MCF 10A (cell line): ENCODE data around the gene NKD1. TPM values are rescaled to one million over a fixed set of nuclear protein-coding genes. Genes with fewer than 3 reads are reported as not detected.

Experiments used
- BruUV-seq: library from RNA; stranded (reverse); fragments of 400-500 nt; replicated peaks from 2 replicates; lab custom pipeline; 2021; lab: Mats Ljungman, UMichigan
- CTCF ChIA-PET: fragments of 300-600 bp; sonication (Branson Sonifier 250); formaldehyde crosslinking; extraction: SDS; loops from one replicate; lab custom pipeline; 2021; ENCODE audit warnings: antibody characterized with exemption, inconsistent platforms; lab: Yijun Ruan, JAX
- POLR2A ChIA-PET: fragments of 300-600, 350-650 bp; sonication (Branson Sonifier 250); formaldehyde crosslinking; extraction: SDS; loops from one replicate; lab custom pipeline; 2020; ENCODE audit warnings: antibody characterized with exemption, inconsistent platforms; lab: Yijun Ruan, JAX
- DNase-seq: peaks from one replicate; pipeline ENCODE4 v3.0.0-alpha.2; 2018; ENCODE audit not compliant: unreplicated experiment
- H3K27ac Mint-ChIP-seq: one replicate; pipeline ENCODE4 v1.8.0; 2022; ENCODE audit warnings: mild to moderate bottlenecking, low read depth, mixed read lengths; ENCODE audit not compliant: unreplicated experiment
- H3K27me3 Mint-ChIP-seq: one replicate; pipeline ENCODE4 v1.8.0; 2022; ENCODE audit warnings: mixed read lengths; ENCODE audit not compliant: insufficient read depth, unreplicated experiment
- H3K36me3 Mint-ChIP-seq: one replicate; pipeline ENCODE4 v1.8.0; 2022; ENCODE audit warnings: mild to moderate bottlenecking, moderate library complexity, mixed read lengths; ENCODE audit not compliant: insufficient read depth, unreplicated experiment
- H3K4me1 Mint-ChIP-seq: one replicate; pipeline ENCODE4 v1.8.0; 2022; ENCODE audit warnings: mixed read lengths; ENCODE audit not compliant: insufficient read depth, unreplicated experiment
- H3K4me3 Mint-ChIP-seq: one replicate; pipeline ENCODE4 v1.8.0; 2022; ENCODE audit warnings: mild to moderate bottlenecking, moderate library complexity, mixed read lengths; ENCODE audit not compliant: unreplicated experiment
- H3K9me3 Mint-ChIP-seq: one replicate; pipeline ENCODE4 v1.8.0; 2022; ENCODE audit warnings: mixed read lengths; ENCODE audit not compliant: unreplicated experiment
- intact Hi-C: fragments of 100-400 bp; cut with micrococcal nuclease; formaldehyde crosslinking; loops from 2 replicates; pipeline ENCODE4 v1.14.1; 2022
- total RNA-seq: library from RNA; stranded (reverse); gene quantifications from 2 replicates; pipeline ENCODE4 v1.2.3, GENCODE V29; 2022
- TF ChIP-seq, protein P1 (sequence below): fragments of 200-600 bp; IDR thresholded peaks from one replicate; pipeline ENCODE4 v1.8.0; 2022; ENCODE audit warnings: antibody characterized with exemption, mild to moderate bottlenecking; ENCODE audit not compliant: unreplicated experiment

The NKD1 gene
- total RNA-seq, 1 experiment from 2014 or later = 0.07 TPM

DNA sequence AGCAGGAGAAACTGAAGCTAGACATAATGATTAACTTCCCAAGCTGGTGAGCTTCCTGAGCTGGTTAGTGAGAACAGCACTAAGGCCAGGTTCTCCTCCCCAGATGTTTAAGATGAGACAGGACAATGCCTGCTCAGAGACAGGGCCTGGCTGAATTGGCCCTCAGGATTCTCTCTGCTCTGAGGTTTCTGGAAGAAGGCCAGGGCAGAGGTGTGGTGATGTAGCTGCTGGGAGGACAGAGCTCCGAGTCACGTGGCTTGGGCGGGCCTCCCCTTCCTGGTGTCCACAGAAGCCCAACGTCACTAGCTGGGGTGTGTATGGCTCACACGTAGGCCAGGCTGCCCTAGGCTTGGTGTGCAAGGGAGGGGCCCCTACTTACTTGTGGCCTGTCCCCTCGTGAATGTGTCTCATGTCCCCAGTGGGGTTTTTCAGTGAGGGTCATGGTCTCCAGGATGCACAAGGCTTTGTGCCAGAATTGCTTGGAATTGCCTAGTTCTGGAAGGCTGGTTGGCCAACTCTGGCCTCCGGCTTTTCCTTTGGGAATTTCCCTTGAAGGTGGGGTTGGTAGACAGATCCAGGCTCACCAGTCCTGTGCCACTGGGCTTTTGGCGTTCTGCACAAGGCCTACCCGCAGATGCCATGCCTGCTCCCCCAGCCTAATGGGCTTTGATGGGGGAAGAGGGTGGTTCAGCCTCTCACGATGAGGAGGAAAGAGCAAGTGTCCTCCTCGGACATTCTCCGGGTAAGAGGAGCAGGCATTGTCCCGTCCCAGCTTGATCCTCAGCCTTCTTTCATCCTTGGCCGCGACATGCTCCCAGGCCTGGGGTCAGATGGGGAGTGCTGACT lies 148.6 kb downstream of the NKD1 start:
- POLR2A ChIA-PET = interaction anchor here (1.0 to 2.7 kb wide), 6 partner anchors 21 to 337 kb away, joined by 3 to 29 read pairs (median 6); partner anchors contain the start of gene CYLD
- intact Hi-C loops = no loop called here

DNA sequence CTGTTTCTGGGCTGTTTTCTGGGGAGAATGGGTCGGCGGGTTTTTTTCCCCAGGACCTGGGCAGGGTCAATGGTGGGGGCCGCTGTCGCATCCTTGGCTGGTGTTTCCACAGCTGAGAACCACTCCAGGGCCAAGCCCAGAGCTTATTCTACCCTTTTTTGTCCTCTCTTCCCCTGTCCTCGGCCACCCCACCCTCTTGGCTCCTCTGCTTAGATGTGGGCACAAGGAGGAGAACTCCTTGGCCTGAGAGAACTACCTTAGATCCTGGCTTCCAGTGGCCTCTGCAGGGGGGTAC lies 149.2 kb downstream of the NKD1 start:
- H3K4me3 Mint-ChIP-seq = no peak overlapping the region
- ChIA-PET POLR2A (interaction anchor here (1.5 to 2.7 kb wide), 4 partner anchors 21 to 337 kb away, joined by 5 to 29 read pairs (median 13); partner anchors contain the start of gene CYLD), CTCF (interaction anchor here (1.0 to 1.7 kb wide), 6 partner anchors 11 to 323 kb away, joined by 3 to 8 read pairs (median 4); no protein-coding TSS in a partner anchor)
- intact Hi-C loops = no loop called here
- no TSS peak for BruUV-seq
- H3K9me3 Mint-ChIP-seq = no peaks in the 10 kb centered on the region
- H3K27ac Mint-ChIP-seq = peak overlapping the region; percentile 97
- no peaks in the 10 kb centered on the region for H3K27me3 Mint-ChIP-seq
- DNase-seq = no peak
- peaks cover 12% of the 10 kb centered on the region for H3K36me3 Mint-ChIP-seq
- peaks cover 49% of the 10 kb centered on the region for H3K4me1 Mint-ChIP-seq
- TF ChIP-seq, protein P1, sequence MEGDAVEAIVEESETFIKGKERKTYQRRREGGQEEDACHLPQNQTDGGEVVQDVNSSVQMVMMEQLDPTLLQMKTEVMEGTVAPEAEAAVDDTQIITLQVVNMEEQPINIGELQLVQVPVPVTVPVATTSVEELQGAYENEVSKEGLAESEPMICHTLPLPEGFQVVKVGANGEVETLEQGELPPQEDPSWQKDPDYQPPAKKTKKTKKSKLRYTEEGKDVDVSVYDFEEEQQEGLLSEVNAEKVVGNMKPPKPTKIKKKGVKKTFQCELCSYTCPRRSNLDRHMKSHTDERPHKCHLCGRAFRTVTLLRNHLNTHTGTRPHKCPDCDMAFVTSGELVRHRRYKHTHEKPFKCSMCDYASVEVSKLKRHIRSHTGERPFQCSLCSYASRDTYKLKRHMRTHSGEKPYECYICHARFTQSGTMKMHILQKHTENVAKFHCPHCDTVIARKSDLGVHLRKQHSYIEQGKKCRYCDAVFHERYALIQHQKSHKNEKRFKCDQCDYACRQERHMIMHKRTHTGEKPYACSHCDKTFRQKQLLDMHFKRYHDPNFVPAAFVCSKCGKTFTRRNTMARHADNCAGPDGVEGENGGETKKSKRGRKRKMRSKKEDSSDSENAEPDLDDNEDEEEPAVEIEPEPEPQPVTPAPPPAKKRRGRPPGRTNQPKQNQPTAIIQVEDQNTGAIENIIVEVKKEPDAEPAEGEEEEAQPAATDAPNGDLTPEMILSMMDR = no peak

More for the DNA sequence above, 148.6 kb downstream of the NKD1 start:
- Mint-ChIP-seq H3K36me3 (peaks cover 12% of the 10 kb centered on the region), H3K27ac (peak overlapping the region; percentile 97), H3K9me3 (no peaks in the 10 kb centered on the region), H3K27me3 (no peaks in the 10 kb centered on the region), H3K4me1 (peaks cover 49% of the 10 kb centered on the region), H3K4me3 (no peak overlapping the region)
- BruUV-seq = TSS peak; percentile 25
- DNase-seq = peak; percentile 97
- CTCF ChIA-PET = interaction anchor here (0.5 to 1.7 kb wide), 11 partner anchors 10 to 342 kb away, joined by 3 to 8 read pairs (median 4); no protein-coding TSS in a partner anchor
- TF ChIP-seq, protein P1 = no peak

GRCh38 chr16:50697881-50698767 lies 149.9 kb downstream of the NKD1 start:
- ChIA-PET CTCF (interaction anchor here (1.0 to 2.4 kb wide), 5 partner anchors 11 to 324 kb away, joined by 3 to 8 read pairs (median 5); no protein-coding TSS in a partner anchor), POLR2A (interaction anchor here (0.6 to 2.7 kb wide), 7 partner anchors 19 to 338 kb away, joined by 3 to 29 read pairs (median 5); partner anchors contain the start of gene CYLD)
- intact Hi-C loops = no loop called here
- peak; percentile 81 for DNase-seq
- Mint-ChIP-seq H3K9me3 (no peaks in the 10 kb centered on the region), H3K27ac (peak overlapping the region; percentile 97), H3K27me3 (no peaks in the 10 kb centered on the region), H3K36me3 (peaks cover 12% of the 10 kb centered on the region), H3K4me1 (peaks cover 48% of the 10 kb centered on the region), H3K4me3 (no peak overlapping the region)
- no TSS peak for BruUV-seq
- TF ChIP-seq, protein P1 = no peak

Other genes starting within 250 kb of the NKD1 start
- 75.9 and 76.4 TPM in 2 replicates for gene BRD7, start 179.4 kb upstream of the NKD1 start, total RNA-seq
- not detected in 2 replicates for gene SNX20, start 132.9 kb downstream of the NKD1 start, total RNA-seq
- gene NOD2, start 145.2 kb downstream of the NKD1 start, total RNA-seq = 1.7 and 4.2 TPM in 2 replicates
- gene CYLD, start 193.7 kb downstream of the NKD1 start, total RNA-seq = 53.7 and 69.1 TPM in 2 replicates